ELF-1 (cell line): ENCODE data around the gene SORCS2.

Experiments used
- DNase-seq: peaks from one replicate; pipeline ENCODE4 v3.0.0-alpha.2; 2016; ENCODE audit warnings: low read depth, low spot score

The SORCS2 gene

DNA sequence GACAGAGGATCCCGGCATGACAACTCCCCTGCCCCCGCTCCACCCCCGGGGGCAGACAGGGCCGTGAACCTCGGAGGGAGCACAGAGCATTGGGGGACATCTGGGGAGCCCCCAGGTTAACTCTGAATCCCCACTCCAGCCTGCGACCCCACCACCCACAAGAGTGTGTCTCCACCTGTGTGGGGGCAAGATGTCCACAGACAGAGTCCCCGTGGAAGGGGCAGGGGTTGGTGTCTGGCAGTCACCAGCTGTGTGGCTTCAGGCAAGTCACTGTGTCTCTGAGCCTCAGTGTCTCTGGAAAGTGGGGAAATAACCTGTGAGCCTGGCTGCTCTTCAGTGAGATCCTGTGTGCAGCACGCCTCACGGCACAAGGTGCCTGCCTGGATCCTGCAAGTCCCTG, 508.3 kb downstream of the SORCS2 start:
- DNase-seq, result no peak

- DNase-seq, result no peak
Measured at GRCh38 chr4:7701866-7702649, 509.7 kb downstream of the SORCS2 start.

- no peak for DNase-seq
Measured at GRCh38 chr4:7703688-7704087, 511.4 kb downstream of the SORCS2 start.

- DNase-seq, result no peak
Measured at GRCh38 chr4:7704091-7704490, 511.8 kb downstream of the SORCS2 start.

DNA sequence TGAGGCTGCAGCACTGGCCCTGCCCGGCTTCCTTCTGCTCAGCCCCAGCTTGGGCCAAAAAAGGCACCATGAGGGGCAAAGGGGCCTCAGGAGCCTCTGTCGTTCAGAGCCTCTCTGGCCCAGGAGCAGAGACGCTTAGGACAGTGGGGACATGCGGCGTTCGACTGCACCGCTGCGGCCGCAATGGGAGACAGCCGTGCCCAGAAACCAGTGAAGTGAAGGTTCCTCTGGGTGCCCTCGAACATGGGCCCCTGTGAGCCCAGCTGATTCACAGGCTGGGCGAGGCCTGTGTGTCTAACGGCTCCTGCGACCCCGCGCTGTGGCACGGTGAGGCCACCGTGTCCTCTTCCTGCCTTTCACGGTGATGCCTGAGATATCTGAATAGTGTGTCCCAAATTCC, 512.3 kb downstream of the SORCS2 start:
- no peak for DNase-seq

DNA sequence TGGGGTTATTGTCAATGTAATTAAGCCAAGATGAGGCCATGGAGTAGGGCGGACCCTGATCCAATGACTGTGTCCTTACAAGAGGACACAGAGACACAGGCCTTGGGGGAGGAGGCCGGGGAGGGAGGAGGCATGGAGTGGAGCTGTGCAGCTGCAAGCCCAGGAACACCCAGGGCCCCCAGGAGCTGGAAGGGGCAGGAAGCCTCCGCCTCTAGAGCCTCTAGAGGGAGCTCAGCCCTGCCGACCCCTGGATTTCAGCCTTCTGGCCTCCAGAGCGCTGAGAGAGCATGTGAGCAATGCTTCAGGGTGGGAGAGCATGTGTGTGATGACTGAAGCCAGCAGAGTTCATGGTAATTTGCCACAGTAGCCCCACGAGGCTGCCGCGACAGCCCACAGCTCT, 512.7 kb downstream of the SORCS2 start:
- DNase-seq, result peak; percentile 47

DNA sequence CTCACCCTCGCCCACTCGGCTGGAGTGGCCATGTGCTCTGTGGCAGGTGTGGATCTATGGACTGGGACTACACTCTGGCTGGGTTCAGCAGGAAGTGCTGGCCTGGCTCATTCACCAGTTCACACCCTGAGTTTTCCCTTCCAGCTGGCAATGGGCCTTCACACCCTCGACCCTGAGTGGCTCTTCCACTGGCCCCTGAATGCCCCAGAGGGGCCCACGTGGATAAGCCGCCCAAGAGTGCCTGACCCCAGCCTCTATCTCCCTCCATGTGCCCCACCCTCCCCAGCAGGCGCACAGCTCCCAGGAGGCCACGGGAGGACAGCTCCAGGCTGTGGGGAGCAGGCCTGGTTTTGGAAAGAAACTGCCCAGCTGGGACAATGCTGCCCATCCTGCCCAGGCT, 513.3 kb downstream of the SORCS2 start:
- no peak for DNase-seq

GRCh38 chr4:7708238-7708637, 515.9 kb downstream of the SORCS2 start:
- DNase-seq, result no peak

- DNase-seq, result no peak
Measured at GRCh38 chr4:7708981-7709380, 516.6 kb downstream of the SORCS2 start.

DNA sequence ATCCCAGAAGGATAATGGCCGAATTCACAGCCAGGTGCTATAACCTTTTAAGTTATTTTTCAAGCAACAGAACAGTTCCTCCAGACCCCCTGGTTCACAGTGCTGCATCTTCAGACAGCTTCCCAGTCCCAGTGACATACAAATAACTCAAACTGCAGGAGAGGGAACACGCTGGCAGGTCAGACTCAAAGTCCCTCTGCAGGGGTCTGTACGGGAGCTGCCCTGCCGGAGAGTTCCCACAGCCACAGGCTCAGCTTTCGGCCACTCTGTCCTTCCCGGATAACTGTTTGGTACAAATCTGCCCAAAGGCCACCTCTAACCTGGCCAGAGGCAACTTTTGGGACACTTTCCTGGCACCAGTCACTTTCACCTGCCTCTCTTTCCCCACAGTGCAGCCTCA, 517.1 kb downstream of the SORCS2 start:
- DNase-seq, result no peak

DNA sequence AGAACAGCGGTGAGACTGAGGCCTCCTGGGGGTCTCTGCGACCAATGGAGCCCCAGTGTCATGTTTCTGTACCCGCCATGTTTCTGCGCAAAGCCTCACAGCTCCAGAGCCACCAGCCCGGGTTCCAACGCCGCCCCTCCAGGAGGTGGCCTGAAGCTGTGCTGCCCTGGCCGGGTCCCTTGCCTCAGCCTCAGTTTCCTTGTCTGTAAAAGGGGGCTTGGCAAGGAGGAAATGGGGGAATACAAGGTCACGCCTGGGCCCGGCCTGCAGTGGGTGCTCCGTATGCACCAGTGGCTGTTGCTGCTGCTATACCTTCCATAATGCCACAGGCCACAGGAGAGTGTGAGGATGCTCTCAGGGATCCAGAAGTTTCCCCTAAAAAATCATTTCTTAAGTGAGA, 517.8 kb downstream of the SORCS2 start:
- no peak for DNase-seq

DNA sequence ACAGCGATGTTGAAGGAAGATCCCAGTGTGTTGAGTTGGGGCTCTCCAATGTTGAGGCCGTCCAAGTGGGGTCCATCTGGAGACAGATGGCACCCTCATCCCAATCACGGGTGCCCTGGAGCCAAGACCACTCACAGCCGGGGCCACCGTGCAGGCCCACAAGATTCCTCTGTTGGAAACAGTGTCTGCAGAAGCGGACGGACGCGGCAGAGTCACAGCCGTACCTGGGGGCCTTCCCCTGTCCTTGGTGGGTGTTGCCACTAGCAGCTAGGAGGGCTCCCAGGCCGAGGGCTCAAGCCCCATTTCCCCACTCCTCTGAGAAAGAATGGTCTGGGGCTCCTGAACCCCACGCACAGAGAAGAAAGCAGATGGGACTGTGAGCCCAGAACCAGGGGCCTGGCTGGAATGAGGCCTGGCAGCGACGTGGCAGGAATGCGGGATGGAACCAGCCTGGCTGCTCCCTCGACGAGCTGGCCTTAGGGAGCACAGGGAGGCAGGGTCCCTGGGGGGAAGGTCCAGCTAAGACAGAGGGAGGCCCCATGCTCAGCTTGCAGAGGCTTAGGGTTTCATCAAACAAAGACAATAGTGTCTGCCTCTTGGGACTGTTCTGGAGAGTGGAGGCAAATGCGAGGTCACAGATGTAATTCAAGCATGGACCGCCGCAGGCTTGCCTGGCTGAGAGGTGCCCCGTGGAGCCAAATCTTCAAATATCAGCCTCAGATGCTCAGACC, 518.4 kb downstream of the SORCS2 start:
- DNase-seq, result no peak

DNA sequence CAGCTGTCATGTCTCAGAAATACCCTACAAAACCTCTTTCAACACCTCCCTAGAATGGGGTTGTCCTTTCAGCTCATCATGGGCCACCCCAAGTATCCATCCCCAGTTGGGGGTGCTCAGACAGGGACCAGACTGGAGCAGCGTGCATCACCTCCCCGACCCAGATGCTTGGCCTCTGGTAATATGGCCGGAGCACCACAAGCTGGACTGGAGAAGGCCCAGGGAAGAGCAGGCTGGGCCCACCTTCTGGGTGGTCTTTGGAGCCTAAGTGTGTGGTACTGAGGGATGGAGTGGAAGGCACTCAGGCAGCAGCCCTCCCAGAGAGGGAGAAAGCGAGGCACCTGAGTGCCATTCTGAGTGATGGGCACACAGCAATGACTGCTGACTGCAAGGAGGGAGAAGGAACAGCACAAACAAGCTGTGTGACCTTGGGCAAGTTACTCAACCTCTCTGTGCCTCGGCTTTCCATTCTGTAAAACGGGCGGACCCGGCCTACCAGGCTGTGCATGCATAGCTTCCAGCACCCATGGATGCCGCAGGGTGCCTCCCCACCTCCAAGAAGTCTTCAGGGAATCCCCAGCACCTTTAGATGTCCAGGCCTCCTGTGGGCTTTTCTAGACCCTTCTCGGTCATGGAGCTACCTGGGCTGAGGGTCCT, 519.1 kb downstream of the SORCS2 start:
- no peak for DNase-seq

GRCh38 chr4:7712021-7712671, 519.8 kb downstream of the SORCS2 start:
- no peak for DNase-seq

- no peak for DNase-seq
Measured at GRCh38 chr4:7713757-7714156, 521.4 kb downstream of the SORCS2 start.

DNA sequence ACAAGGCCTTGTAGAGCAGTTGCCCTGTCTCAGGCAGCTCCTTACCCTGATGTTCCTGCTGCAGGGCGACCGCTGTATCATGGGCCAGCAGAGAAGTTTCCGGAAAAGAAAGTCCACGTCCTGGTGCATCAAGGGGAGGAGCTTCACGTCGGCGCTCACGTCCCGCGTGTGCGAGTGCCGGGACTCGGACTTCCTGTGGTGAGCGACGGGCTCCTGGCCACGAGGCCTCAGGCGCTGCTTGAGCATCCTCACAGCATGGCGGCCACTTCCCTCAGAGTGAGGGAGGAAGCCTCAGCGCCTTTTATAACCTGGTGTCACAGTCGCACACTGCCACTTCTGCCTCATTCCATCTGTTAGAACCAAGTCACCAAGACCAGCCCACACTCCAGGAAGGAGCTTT, 521.8 kb downstream of the SORCS2 start:
- DNase-seq, result no peak

- no peak for DNase-seq
Measured at GRCh38 chr4:7714738-7715137, 522.4 kb downstream of the SORCS2 start.

DNA sequence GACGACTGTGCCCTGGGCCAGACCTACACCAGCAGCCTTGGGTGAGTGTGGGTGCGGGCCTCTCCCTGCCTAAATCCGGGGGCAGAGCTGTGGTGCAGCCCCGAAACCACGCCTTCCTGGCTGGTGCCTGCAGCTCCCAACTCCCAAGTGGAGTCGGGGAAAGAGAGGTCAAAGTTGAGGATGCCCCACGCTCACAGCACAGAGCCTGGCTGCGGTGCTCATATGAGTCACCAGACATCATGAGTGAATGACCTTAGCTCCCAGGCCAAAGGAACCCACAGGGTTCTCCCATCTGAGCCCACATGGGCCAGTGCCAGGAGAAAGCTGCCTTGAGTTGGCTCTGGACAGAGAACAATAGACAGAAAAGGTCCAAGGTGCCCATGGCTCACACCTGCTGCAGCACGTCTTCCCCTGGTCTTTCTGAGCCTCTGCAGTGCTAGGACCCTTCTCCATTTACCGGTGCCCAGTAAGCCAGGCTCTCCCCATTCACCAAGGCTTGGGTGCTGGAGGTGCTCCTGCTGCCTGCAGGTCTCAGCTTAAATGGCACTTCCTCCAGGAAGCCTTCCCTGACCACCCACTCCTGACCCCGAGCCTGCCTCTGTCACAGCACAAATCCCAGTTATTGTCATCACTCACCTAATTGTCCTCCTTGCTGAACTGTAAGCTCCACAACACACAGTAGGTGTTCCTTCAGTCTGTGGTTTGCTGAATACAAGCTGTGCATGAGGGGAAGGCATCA, 523.1 kb downstream of the SORCS2 start:
- no peak for DNase-seq

DNA sequence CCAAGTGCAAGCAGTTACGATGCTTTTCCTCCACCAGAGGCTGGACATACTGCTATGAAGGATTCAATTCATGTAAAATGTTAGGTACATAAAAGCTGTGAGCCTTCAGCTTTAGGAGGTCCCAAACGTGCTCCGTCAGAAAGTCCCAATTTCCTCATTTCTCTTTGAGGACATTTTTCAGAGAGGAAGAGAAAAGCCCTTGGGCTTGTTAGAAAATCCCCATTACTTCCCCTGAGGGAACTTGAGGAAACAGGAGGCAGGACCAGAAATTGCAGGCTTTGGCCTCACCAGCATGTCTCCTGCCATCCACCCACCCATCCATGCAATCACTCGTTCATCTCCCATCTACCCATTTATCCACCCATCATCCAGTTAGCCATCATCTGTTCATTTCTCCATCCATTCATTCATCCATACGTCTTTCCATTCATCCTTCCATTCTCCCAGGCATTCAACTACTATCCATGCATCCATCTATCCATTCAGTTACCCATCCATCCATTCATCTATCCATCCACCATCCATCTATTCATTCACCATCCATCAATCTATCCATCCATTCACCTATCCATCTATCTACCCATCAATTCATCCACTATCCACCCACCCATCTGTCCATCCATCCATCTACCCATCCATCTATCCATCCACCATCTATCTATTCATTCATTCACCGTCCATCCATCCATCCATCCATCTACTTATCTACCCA, 523.8 kb downstream of the SORCS2 start:
- DNase-seq, result no peak

- no peak for DNase-seq
Measured at GRCh38 chr4:7717161-7717560, 524.8 kb downstream of the SORCS2 start.

GRCh38 chr4:7717946-7718490, 525.7 kb downstream of the SORCS2 start:
- DNase-seq, result no peak
